ENCODE results near the gene PROKR2.

The PROKR2 gene

DNA sequence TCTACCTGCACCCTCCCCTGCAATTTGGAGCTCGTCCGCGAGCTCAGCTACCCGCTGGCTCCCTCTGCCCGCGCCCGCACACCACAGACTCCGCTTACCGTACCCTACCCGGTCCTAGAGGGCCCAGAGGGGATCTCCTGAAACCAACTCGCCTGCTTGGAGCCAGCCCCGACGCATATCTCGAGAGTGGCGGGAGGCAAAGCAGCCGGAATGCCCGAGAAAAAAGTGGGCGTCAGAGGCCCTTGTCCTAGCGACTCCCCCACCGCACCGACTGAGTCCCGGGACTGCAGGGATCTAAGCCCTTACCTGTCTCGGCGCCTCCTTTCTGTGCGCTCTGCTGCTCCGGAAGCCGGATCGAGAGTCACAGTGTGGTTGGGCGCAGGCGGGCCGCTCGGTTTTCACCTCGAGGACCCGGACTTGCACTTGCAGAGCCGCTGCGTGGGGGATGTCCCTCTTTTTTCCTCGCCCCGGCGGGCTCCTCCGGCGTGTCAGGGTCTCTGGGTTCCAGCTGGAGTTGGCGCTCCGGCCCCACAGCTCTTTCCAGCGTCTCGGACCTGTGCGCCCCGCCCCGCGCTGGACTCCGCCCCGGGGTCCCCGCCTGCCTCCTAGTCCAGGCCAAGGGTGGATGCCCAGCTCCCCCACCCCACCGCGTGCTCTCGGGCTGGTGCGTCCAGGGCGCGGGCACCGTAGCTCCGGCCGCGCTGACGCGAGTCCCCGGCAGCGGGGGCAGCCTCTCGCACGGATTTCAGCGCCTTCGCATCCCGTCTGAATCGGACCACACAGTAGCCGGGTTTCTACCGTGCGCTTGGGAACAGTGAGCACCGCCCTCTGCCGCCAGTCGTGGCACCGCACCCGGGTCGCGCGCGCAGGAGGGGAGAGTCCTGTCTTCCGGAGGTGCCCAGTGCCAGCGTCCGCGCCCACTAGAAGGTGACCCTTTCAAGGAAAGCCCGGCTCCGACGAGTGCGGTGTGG lies at the start of gene PROKR2:
PROKR2 (minus strand) TSS at position 767 of the 971 bp plus-strand sequence. CDS start 2,585 bp downstream, outside the sequence.
- DNase-seq = no peak

DNA sequence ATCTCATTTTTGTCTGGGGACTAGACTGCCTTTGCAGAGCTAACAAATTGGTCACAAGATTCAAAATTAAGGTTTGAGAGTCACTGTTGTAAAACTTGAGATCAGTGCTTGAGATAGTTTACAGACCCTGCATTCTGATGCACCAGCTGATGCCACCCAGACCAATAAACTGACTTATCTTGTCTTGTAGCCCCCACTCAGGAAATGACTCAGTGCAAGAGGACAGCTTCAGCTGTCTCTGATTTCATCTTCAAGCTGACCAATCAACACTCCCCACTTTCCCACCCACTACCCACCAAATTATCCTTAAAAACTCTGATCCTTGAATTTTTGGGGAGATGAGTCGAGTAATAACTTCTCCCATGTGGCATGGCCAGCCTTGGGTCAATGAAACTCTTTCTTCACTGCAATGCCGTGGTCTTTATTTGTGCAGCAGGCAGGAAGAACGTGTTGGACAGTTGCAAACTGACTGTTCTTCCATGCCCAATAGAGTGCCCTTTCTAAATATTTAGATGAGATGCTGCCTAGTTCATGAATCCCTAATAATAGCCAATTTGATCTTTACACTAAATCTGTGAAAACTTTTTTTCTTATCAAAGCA lies 48.3 kb upstream of the PROKR2 start:
- DNase-seq = no peak

DNA sequence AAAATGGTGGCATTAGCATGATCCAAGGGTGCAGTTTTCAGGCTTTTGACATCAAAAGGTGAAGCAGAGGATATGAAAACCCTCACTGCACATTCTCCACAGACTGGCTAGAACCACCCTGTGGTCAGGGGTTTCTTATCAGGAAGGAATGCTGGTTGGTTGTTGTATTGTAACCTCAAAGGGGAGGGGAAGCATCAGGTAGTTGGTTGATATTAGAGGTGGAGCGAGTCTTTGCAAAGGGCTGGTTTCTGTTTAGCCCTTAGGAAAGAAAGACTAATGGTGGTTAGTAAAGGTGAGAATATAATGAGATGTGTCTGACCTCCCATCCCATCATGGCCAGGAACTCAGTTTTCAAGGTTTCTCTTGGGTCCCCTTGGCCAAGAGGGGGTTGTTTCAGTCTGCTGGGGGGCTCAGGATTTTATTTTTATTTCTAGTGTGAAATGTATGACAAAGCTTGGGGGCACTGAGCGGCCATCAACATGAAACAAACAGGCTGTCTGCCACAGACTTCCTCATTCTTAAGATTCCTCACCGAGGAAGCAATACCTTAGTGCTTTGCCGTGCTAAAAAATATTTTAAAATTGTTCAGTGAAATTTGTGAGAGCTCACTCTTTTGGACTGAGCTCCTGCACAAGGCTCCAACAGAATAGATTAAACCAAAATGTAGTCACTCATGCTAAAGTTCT lies 47.5 kb upstream of the PROKR2 start:
- no peak for DNase-seq

DNA sequence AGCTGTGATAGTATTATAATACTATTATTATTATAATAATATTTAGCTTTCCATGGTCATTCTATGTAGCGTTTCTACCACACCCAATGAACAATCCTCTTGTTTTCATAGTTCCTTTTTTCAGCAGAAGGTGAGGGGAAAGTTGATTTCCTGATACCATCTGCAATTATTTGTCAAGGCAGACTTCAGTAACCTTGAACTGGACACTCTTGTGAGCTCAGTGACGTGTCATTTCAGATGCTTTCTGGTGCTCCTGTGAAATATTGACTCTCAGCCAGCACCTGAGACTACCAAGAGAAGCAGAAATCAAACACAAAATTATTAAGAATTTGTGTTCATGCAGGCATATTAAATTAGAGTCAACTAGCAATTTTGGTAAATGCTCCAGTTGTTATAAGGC lies 46.0 kb upstream of the PROKR2 start:
- DNase-seq = no peak

DNA sequence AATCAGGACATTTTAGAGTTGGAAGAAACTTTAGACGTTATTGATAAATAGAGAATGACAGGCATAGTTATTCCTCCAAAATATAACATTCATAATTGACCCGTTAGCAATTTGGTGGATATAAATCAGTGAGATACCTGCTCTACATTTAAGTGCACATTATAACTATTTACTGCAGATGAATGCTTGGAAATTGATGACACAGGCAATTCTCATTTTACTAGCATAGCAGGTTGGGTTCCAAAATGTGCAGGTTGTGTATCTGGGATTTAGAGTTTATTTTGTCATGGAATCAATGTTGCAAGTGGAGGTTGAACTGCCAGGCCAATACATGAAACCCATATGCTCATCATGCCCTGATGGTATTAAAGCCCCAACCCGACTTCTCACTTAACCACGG lies 44.4 kb upstream of the PROKR2 start:
- no peak for DNase-seq

DNA sequence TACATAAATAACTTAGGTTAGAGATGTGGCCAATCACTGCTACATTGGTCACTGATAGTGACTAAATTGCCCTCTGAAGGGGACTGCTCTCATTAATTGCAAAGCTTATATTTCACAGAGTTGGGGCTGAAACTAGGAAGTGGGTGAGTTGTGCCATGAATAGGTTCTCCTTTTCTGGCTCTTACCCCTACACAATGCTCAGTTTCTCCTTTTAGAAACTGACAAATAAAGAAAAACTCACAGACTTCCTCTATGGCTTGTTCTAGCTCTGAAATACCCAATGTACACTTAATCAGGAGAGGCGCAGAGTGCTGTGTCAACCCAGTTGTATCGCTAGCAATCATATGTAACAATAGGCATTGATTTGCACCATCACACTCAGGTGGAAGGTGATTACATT lies 41.2 kb upstream of the PROKR2 start:
- DNase-seq = no peak

DNA sequence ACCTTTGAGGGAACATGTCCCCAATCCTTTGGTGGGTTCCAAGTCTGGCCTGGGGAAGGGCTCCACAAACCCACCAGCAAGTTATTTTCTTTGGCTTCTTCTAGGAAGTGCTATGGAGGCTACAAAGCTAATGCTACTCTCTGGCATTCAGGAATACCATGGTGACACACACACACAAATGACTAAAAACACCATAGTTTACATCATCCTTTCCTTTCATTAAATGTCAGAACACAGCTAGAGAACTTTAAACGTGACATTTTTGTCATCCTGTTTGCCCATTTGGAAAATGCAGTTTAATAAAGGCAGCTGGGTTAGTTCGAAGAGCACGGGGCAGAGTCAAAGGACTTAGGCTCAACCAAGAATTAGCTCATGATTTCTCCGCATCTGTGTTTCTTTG lies 40.2 kb upstream of the PROKR2 start:
- no peak for DNase-seq

DNA sequence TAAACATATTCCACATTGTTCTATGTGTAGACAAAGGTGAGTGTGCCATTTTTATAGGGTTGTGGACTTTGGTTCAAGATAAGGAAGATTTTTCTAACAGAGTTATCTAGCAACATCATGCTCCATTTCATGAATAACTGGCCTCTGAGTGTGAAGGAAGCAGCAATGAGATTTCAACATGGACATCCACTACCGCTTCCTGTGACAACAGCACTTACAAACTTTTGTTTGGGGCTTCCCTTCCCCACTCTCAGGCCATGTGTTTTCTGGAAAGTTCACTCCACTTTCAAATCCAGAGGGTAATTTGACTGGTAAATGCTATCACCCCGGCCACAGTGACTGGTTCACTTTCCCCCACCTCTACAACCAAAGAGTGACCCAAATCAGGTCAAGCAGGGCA lies 38.1 kb upstream of the PROKR2 start:
- no peak for DNase-seq

DNA sequence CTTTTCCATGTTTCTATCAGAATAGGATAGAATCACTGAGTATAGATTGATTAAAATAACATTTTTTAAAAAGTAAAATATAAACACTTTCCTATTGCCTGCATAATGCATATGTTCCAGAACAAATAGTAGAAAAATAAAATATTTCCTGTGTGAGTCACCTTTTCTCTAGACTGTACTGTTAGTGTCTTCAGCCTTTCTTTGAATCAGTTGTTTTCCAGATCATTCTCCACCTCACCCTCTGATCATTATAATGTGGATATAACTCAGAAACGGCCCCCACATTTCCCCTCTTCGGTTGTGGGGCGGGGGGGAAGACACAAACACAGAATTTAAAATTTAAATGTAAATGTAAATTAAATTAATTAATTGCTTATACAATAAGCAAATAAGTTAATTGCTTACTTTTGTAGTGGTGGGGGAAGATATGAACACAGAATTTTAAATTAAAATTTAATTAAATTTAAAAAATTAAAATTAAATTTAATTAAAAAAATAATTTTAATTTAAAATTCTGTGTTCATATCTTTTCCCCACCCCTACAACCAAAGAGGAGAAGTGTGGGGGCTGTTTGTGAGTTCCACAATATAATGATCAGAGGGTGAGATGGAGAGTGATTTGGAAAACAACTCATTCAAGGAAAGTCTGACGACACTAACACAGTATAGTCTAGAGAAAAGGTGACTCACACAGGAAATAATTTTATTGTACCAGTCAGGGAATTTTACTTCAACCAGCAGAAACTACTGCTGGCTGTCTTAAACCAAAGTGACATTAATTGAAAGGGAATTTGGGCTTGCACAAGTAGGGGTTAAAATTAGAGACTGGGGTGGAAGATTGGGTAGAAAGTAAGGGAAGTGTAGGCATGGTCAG lies 37.1 kb upstream of the PROKR2 start:
- DNase-seq = no peak

DNA sequence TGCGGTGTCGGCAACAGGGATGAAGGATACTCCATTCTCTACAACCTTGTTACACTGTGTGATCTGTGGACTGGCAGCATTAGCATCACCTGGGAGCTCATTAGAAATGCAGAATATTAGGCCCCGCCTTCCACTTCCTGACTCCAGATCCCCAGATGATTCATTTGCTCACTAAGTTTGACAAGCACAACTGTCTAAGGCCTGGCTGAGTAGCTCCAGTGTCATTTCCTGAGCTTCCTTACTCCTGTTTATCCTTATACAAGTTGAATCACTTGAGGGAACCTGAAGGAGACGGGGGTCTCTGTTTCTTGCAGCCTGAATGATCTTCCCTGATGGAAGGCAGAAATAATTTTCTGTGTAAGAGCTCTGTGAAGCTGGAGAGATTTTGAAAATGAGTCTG lies 32.7 kb upstream of the PROKR2 start:
- DNase-seq = no peak

DNA sequence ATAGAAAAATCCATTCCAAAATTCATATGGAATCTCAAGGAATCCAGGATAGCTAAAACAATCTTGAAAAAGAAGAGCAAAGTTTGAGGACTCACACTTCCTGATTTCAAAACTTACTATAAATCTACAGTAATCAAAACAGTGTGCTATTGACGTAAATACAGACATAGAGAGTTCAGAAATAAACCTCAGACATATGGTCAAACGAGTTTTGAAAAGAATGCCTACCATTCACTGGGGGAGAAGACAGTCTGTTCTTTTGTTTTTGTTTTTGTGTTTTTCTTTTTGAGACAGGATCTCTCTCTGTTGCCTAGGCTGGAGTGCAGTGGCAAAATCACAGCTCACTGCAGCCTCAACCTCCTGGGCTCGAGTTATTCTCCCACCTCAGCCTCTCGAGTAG lies 25.3 kb upstream of the PROKR2 start:
- no peak for DNase-seq

DNA sequence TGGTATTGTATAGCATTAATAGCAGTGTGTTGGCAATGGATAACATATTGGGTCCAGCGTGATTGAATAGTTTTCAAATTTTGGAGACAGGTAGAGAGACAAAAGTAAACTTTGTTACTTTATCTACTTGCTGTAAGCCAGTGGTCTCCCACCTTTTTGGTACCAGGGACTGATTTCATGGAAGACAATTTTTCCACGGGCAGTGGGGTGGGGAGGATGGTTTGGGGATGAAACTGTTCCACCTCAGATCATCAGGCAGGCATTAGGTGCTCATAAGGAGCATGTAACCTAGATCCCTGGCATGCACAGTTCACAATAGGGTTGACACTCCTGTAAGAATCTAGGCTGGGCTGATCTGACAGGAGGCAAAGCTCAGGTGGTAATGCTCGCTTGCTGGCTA lies 14.6 kb upstream of the PROKR2 start:
- DNase-seq = no peak

DNA sequence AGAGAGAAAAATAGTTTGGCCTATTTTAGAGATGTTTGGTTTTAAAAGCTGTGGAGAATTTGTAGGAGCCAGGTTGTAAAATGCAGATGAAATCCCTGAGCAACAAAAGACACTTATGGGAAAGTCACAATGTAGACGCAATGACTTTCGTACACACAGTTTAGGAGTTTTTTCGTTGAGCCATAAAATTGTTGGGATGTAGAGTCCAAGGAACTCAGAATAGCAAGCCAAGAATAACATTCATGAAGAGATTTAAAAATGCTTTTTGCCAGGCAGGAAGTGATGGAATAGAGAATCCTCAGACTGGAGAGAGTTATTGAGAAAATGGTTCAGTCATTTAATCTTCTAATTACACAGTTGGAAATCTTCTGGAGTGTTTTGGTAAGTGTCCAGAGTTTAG lies 11.5 kb upstream of the PROKR2 start:
- no peak for DNase-seq

DNA sequence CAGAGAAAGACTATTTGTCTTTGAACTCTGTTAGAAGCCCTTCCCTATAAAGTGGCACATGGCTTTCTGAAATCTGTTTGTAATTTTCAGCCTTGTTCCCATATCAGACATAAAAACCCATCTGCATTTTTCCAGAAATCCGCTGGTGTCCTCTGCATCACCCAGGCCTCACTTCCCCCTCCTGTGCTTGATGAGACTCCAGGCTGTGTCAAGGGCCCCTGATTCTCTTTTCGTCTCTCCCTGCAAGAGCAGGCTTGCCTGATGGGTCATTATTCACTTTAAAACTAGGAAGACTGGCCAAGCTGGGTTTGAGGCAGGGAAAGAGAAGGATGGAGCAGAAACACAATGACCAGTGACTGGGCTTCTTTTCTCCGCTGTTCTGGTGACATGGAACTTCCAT lies 10.6 kb upstream of the PROKR2 start:
- no peak for DNase-seq

DNA sequence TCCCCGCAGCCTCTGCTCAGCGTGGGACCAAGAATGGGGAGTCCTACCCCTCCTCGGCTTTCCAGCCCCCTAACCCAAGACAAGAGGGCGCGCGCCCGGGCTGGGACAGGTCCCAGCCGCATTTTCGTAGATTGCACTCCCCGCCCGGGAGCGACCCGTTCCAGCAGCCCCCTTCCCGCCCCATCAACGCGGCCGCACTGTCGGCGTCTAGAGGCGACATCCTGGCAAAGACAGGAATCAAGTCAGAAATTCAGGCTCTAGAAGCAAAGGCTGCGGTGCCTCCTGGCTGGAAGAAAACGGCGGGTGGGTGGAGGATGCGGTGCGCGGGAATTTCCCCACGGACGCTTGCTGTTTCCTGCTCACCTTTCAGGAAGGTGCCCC lies 957 bp downstream of the PROKR2 start:
- DNase-seq = no peak

DNA sequence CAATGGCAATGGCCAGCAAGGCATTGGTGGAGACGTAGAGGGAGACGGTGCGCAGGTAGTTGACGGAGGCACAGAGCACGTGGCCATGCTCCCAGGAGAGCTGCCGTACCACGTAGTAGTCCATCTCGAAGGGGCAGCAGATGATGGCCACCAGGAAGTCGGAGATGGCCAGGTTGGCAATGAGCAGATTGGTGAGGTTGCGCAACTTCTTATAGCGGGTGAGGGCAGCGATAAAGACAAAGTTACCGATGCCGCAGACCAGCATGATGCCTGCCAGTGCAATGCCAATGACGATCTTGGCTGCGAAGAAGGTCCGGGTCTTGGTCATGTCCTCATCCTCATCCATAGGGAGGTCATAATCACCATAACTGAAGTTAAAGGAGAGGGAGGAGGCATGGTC lies 2.8 kb downstream of the PROKR2 start:
- no peak for DNase-seq

DNA sequence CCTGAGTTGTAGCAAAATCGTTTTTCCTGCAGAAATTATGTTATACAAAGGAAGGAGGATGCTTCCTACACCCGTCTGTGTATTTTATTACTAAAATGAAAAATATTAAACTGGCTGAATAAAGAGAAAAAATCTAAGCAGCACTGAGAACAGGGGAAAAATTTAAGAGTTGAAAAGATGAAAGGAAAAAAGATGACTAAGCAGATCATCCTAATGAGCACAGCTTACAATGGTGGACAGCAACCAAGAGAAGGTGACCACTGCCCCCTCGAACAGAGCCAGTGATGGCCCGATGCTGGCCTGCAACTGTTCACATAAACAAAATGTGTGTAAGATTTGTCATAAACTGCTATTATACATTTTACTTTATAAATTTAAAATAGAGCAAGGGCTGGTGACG lies 4.2 kb downstream of the PROKR2 start:
- no peak for DNase-seq

DNA sequence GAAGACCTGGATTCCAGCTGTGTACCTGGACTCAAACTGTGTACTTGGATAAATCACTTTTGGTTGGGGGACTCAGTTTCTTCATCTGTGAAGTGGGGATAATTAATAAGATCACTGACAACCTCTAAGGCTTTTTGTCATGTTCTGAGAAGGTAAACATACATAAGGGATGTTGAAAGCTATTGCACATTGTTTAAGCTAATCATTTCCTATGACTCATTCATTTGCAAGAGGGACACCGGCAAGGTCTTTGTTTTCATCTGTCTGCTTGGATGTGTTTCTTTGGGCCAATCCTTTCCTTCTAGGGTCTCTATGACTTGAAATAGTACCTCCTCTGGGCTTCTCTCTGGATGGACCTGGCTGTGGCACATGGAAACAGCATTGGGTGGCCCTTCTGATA lies 6.8 kb downstream of the PROKR2 start:
- no peak for DNase-seq

DNA sequence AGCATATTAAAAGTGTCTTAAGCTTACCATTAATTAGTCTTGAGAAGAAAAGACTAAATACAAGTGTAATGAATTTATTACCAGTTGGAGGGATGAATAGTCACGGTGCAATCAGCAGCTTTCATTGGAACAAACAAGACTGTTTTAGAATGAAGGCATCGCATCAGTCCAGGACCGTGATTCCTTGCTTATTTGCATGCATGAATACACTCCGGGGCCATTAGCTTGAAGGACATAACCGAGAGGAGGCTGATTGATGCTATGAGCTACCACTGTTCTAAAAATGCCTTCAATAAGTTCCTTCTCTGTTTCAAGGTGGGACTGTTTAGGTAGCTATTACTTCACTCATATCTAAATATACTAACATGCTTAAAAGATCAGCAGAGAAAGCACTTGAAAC lies 17.9 kb downstream of the PROKR2 start:
- no peak for DNase-seq

DNA sequence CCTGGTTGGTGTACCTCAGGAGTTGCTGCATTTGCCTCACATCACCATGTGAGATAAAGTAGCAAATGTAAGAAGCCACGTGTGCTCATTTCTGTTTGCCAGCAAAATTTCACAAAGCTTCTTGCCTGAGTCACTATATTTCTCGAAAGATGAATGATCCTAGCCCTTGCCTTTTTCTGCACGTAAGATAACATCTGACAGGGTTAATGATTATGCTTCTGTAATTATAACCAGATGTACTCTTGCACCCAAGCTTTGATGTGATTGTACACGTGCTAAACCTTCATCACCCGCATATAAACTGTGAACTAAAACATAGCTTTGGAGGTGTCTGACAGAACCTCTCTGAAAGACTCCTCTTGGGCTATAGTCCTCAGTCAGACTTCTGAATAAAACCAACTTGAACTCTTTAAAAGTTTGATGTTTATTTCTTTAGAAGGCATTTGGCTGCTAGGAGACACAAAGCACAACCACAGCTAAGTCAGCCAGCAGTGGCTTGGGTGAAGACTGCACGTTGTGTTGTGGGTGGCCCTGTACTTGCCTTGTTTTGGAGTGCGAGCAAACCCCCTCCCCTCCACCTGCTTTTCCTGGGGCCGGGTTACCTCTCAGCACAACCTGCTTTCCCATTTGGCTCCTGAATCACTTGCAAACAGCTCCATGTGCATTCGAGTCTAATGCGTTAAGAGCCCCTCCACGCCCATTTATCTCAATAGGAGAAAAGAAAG lies 19.3 kb downstream of the PROKR2 start:
- no peak for DNase-seq

DNA sequence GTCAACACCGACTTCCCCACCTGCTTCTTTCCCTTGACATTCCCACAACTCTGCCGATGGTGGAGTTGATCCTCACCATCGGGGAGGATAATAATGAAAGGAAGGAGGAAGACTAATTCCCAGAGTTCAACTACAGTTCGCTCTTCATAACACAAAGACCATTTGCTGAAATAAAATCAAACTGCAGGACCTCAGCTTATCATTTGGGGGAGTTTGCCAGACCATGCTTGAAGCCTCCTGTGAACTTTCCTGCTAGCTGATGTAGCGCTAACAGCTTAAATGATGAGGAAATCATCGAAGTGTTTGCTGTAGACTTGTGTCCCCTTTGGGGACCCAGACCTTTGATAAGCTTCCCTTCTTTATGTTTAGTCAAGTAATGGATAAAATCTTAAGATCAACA lies 26.2 kb downstream of the PROKR2 start:
- DNase-seq = no peak

DNA sequence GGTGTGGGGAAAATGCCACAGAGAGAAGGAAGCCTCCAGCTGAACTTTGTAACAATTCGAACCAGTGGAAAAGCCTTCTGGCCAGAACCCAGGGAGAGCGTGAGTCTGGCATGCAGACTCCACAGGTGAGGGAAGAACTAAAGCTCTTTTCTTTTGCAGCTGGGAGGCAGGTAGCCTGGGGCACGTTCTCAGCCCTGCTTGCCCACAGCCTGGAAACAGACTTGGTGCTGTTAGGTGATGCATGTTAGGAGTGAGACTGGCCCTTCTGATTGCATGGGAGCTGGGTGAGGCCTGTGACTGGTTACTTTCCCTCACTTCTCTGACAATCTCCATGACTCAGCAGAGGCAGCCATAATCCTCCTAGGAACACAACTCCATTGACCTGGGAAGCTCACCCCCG lies 34.2 kb downstream of the PROKR2 start:
- no peak for DNase-seq

Measured in CD4-positive, alpha-beta T cell treated with Interferon gamma for 1 hour (primary cell).